ENCODE results near the gene RRH. TPM values are rescaled to one million over a fixed set of nuclear protein-coding genes. Genes with fewer than 3 reads are reported as not detected.
"Not testable (repeated sequence)": the region's sequence is repeated elsewhere in the genome, so short reads cannot be mapped to it uniquely, and the experiment has no call there.

The RRH gene
- total RNA-seq, 2 experiments from 2014 or later: 0.26 TPM; not detected in 1

DNA sequence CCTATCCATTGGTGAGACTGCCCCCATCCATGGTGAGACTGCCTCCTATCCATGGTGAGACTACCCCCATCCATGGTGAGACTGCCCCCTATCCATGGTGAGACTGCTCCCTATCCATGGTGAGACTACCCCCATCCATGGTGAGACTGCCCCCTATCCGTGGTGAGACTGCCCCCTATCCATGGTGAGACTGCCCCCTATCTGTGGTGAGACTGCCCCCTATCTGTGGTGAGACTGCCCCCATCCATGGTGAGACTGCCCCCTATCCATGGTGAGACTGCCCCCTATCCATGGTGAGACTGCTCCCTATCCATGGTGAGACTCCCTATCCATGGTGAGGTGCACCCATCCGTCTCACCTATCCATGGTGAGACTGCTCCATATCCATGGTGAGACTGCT is 47.8 kb downstream of the RRH start:
- POLR2A ChIA-PET; DNase-seq; H3K27me3 Mint-ChIP-seq (ENCODE audit: low read depth); ATAC-seq; H3K4me1 Mint-ChIP-seq (ENCODE audit: low read depth); H3K9me3 Mint-ChIP-seq (ENCODE audit: insufficient read depth); H3K27ac Mint-ChIP-seq; H3K36me3 Mint-ChIP-seq (ENCODE audit: low read depth); CTCF ChIA-PET; H3K4me3 Mint-ChIP-seq: not testable (repeated sequence)

DNA sequence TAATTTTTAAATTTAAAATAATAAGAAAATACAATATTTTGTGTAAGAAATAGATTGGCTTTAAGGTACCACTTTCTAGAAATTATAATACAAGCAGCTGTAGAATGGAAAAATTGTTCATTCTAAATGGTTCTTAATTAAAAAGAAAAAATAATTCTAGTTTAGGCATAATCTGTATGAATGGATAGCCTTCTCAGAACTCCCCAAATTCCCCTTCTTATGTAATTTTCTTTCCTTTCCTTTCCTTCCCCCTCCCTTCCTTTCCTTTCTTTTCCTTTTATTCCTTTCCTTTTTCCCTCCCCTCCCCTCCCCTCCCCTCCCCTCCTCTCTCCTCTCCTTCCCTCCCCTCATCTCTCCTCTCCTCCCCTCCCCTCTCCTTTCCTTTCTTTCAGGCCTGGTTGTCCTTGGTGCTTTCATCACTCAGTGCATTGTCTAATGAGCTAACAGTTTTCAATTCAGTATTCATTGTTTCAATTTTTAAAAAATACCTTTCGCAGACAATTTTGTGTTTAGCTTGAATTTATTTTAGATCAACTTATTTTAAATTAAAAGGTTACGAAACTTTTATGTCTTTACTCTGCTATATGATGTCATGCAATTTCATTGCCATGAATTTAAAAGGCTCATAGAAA is 49.0 kb downstream of the RRH start:
- POLR2A ChIA-PET: no interaction called here
- no peak for DNase-seq
- no peaks in the 10 kb centered on the region for H3K4me1 Mint-ChIP-seq (ENCODE audit: low read depth)
- H3K9me3 Mint-ChIP-seq (ENCODE audit: insufficient read depth): no peaks in the 10 kb centered on the region
- no peak overlapping the region for H3K4me3 Mint-ChIP-seq
- peaks cover 2% of the 10 kb centered on the region for H3K27me3 Mint-ChIP-seq (ENCODE audit: low read depth)
- no peak overlapping the region for H3K27ac Mint-ChIP-seq
- no peaks in the 10 kb centered on the region for H3K36me3 Mint-ChIP-seq (ENCODE audit: low read depth)
- CTCF ChIA-PET: no interaction called here
- no peak for ATAC-seq

DNA sequence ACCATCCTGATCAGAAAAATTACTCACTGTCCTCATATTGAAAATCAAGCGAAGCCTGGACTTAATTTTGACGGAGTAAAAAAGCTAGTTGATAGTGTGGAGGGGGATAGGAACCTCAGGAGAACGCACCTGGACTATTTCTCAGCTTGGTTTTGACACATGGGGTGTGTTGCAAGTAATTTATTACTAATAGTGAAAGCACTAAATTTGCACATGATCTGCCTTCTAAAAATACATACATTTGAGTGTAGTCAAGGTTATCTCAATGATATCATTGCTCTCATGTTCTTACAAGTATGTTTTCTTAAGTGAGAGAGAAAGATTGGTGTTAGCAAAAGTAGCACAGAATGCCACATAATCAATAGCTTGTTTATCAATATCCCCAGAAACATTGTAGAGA is 49.6 kb downstream of the RRH start:
- DNase-seq (no peak), ATAC-seq (no peak)
- Mint-ChIP-seq H3K9me3 (ENCODE audit: insufficient read depth) (no peaks in the 10 kb centered on the region), H3K4me1 (ENCODE audit: low read depth) (no peaks in the 10 kb centered on the region), H3K27ac (no peak overlapping the region), H3K4me3 (no peak overlapping the region), H3K27me3 (ENCODE audit: low read depth) (peaks cover 6% of the 10 kb centered on the region), H3K36me3 (ENCODE audit: low read depth) (no peaks in the 10 kb centered on the region)
- ChIA-PET CTCF (interaction anchor here (0.6 kb wide), 1 partner anchor 78 kb away, joined by 3 read pairs; no protein-coding TSS in a partner anchor), POLR2A (no interaction called here)

DNA sequence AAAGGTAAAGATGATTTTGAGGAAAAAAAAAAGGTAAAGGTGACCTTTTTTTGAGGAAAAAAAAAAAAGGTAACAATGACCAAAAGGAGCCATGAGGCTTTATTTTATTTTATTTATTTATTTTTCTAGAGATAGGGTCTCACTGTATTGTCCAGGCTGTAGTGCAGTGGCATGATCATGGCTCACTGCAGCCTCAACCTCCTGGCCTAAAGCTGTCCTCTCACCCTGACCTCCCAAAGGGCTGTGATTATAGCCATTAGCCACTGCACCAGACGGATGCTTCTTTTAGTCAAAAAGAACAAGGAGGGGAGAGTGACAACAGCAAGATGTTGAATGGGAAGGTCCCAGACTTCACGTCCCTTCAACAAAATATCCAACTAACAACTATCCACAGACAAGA is 50.6 kb downstream of the RRH start:
- no peak for DNase-seq
- Mint-ChIP-seq H3K4me1 (ENCODE audit: low read depth) (no peaks in the 10 kb centered on the region), H3K27me3 (ENCODE audit: low read depth) (peaks cover 7% of the 10 kb centered on the region), H3K4me3 (no peak overlapping the region), H3K9me3 (ENCODE audit: insufficient read depth) (no peaks in the 10 kb centered on the region), H3K27ac (no peak overlapping the region), H3K36me3 (ENCODE audit: low read depth) (no peaks in the 10 kb centered on the region)
- ATAC-seq: no peak
- CTCF ChIA-PET: no interaction called here
- POLR2A ChIA-PET: no interaction called here

DNA sequence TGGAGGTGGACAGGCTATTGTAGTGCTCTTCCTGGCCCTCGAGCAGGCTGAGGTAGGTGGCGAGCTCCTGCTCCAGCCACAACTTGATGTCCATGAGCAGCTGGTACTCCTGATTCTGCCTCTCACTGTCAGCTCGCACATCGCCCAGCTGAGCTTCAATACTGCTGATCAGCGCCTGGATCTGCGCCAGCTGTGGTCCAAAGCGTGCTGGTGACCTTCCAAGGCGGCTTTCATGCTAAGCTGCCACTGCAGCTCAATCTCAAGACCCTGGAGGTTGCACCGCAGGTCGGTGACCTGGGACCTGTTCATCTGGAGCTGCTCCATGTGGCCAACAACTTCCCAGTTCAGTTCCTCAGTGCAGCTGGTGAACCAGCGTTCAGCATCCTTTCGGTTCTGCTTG is 51.3 kb downstream of the RRH start:
- Mint-ChIP-seq H3K36me3 (ENCODE audit: low read depth) (no peaks in the 10 kb centered on the region), H3K4me3 (no peak overlapping the region), H3K27me3 (ENCODE audit: low read depth) (peaks cover 9% of the 10 kb centered on the region), H3K4me1 (ENCODE audit: low read depth) (no peaks in the 10 kb centered on the region), H3K27ac (no peak overlapping the region), H3K9me3 (ENCODE audit: insufficient read depth) (no peaks in the 10 kb centered on the region)
- ATAC-seq (no peak), DNase-seq (no peak)
- CTCF ChIA-PET: no interaction called here
- POLR2A ChIA-PET: no interaction called here

DNA sequence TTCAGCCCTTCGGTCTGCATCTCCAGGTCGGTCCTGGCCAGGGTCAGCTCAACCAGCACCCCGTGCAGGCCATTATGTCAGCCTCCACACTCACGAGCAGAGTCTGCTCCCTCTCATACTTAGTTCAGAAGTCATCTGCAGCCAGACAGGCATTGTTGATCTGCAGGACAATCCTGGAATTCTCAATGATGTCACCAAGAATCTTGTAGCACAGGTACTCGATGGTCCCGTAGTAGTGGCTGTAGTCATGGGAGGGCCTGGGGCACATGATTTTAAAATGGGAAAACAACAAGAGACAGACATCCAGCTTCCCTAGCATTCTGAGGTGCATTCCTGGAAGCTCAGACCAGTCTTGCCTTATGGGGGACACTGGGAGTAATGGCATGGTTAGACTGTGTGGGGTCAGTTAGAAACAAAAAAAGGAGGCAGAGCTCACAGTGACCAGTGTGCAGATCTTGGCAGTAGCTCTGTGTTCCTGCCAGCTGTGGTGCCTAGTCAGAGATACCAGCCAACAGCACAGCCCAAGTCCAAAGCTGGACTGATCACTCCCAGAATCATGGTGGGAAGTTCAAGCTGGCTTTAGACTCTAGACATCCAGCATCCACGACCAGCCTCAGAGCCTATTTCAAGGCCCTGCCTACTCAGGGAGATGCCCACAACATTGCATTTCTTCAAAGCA is 52.0 kb downstream of the RRH start:
- H3K36me3 Mint-ChIP-seq (ENCODE audit: low read depth): no peaks in the 10 kb centered on the region
- no peak overlapping the region for H3K27ac Mint-ChIP-seq
- DNase-seq (no peak), ATAC-seq (no peak)
- H3K9me3 Mint-ChIP-seq (ENCODE audit: insufficient read depth): no peaks in the 10 kb centered on the region
- POLR2A ChIA-PET: no interaction called here
- no peaks in the 10 kb centered on the region for H3K4me1 Mint-ChIP-seq (ENCODE audit: low read depth)
- H3K4me3 Mint-ChIP-seq: no peak overlapping the region
- peaks cover 9% of the 10 kb centered on the region for H3K27me3 Mint-ChIP-seq (ENCODE audit: low read depth)
- CTCF ChIA-PET: no interaction called here

DNA sequence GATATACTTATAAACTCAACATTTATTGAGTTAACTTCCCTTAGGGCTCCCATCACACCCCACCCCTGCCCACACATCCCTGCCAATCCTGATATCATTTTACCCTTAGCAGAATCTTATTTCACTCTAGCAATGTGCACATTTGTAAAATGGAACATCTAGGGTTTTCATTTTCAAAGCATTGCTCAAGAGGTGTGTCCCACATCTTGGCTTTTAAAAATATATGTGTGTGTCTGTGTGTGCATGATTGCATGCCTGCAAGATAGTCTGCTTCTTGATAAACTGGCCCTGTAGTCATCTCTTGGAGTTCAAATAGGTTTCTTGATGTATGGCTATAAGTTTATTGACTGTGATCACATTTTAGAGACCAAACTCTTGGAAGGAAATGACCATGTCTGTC is 58.5 kb downstream of the RRH start:
- CTCF ChIA-PET: no interaction called here
- DNase-seq (no peak), ATAC-seq (no peak)
- POLR2A ChIA-PET: no interaction called here
- H3K4me1 Mint-ChIP-seq (ENCODE audit: low read depth): no peaks in the 10 kb centered on the region
- H3K36me3 Mint-ChIP-seq (ENCODE audit: low read depth): no peaks in the 10 kb centered on the region
- H3K27ac Mint-ChIP-seq: no peak overlapping the region
- peaks cover 7% of the 10 kb centered on the region for H3K27me3 Mint-ChIP-seq (ENCODE audit: low read depth)
- H3K4me3 Mint-ChIP-seq: no peak overlapping the region
- H3K9me3 Mint-ChIP-seq (ENCODE audit: insufficient read depth): no peaks in the 10 kb centered on the region

DNA sequence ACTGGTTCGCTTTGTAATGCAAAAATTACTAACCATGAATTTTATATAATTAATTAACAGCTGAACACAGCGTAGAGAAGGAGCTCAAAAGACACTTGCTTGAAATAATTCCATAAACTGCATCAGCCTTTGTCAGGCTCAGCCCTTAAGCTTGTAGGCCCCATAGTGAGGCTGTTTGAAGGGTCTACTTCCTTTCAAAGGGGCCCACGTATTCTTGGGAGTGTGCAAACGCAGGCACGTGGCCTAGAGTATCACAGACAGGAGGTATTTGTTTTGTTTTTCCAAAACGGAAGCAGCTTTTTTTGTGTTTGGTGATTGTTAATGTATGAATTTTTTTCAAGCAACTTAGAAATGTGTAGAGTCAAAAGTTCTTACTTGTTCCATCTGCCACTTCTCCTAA is 59.3 kb downstream of the RRH start:
- ATAC-seq (no peak), DNase-seq (no peak)
- no peaks in the 10 kb centered on the region for H3K4me1 Mint-ChIP-seq (ENCODE audit: low read depth)
- POLR2A ChIA-PET: no interaction called here
- no peaks in the 10 kb centered on the region for H3K9me3 Mint-ChIP-seq (ENCODE audit: insufficient read depth)
- CTCF ChIA-PET: no interaction called here
- no peak overlapping the region for H3K27ac Mint-ChIP-seq
- H3K27me3 Mint-ChIP-seq (ENCODE audit: low read depth): peaks cover 6% of the 10 kb centered on the region
- no peak overlapping the region for H3K4me3 Mint-ChIP-seq
- H3K36me3 Mint-ChIP-seq (ENCODE audit: low read depth): no peaks in the 10 kb centered on the region

DNA sequence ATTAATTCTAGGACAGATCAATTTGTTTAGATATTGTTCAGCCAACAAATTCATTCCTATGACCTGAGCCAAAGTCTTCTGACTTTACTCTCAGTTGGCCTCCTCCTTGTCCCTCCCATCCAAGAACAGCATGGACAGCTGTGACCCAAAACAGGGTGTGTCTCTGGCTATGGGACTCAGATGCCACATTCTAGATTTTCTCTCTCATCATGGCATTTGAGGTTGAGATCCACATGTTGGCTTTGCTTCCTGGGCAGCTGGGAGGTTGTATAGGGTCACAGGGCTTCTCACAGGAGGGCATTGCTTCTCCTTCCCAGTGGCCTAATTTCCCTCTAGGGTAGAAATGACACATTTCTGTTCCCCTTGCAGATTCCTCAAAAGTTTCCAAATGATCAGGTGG is 62.3 kb downstream of the RRH start:
- Mint-ChIP-seq H3K27me3 (ENCODE audit: low read depth) (no peaks in the 10 kb centered on the region), H3K4me3 (no peak overlapping the region), H3K4me1 (ENCODE audit: low read depth) (no peaks in the 10 kb centered on the region), H3K9me3 (ENCODE audit: insufficient read depth) (no peaks in the 10 kb centered on the region), H3K27ac (no peak overlapping the region), H3K36me3 (ENCODE audit: low read depth) (no peaks in the 10 kb centered on the region)
- CTCF ChIA-PET: no interaction called here
- ATAC-seq (no peak), DNase-seq (no peak)
- POLR2A ChIA-PET: no interaction called here

Other genes starting within 250 kb of the RRH start
- 10 to 100 TPM; 24.1 to 25.5 TPM for gene CASP6, start 124.5 kb upstream of the RRH start, total RNA-seq
- 10 to 100 TPM; 13.6 to 20.4 TPM for gene PLA2G12A, start 97.9 kb upstream of the RRH start, total RNA-seq
- gene CFI, start 26.0 kb upstream of the RRH start, total RNA-seq: not detected
- 10 to 100 TPM; 24.1 to 27.2 TPM for gene GAR1, start 12.2 kb upstream of the RRH start, total RNA-seq
- under 1 TPM; 0.16 TPM for gene LRIT3, start 20.1 kb downstream of the RRH start, total RNA-seq
- not detected for gene EGF, start 84.9 kb downstream of the RRH start, total RNA-seq

Measured in activated CD8-positive, alpha-beta T cell treated with anti-CD3 and anti-CD28 coated beads, Interleukin-2, amount 10 ng/mL, durations not matched to agents 7 days and 5 days (primary cell).